K562 (cell line): ENCODE data around the gene CD4.

Experiments
- CBX5 ChIP-seq: IDR thresholded peaks from 2 replicates; pipeline ENCODE4 v1.6.1; 2014; ENCODE audit warnings: low read depth, borderline replicate concordance
- ELF1 ChIP-seq: fragments of 200-800 bp; sonication (Bioruptor generic); IDR thresholded peaks from 2 replicates; pipeline ENCODE4 v1.6.1; 2016; ENCODE audit warnings: missing genetic modification characterization, missing compliant biosample characterization
- ELK3 ChIP-seq: fragments of 450-650 bp; formaldehyde crosslinking; IDR thresholded peaks from 2 replicates; pipeline ENCODE4 v1.4.0; 2020; ENCODE audit warnings: mild to moderate bottlenecking
- GABPA ChIP-seq: fragments of 200-800 bp; sonication (Bioruptor generic); conservative IDR thresholded peaks from 2 replicates; pipeline ENCODE4 v1.6.1; 2016; ENCODE audit warnings: low read depth, missing genetic modification characterization, missing compliant biosample characterization
- NR2F6 ChIP-seq: fragments of 450-650 bp; formaldehyde crosslinking; IDR thresholded peaks from 2 replicates; pipeline ENCODE4 v1.4.0; 2020; ENCODE audit warnings: mild to moderate bottlenecking
- RAD51 ChIP-seq: fragments of 450-650 bp; IDR thresholded peaks from 2 replicates; pipeline ENCODE4 v1.7.1; 2016; ENCODE audit warnings: low read depth, mild to moderate bottlenecking, borderline replicate concordance
- TBP ChIP-seq: optimal IDR thresholded peaks from 2 replicates; pipeline ENCODE3; 2011; ENCODE audit warnings: low read depth, low read length, improper control_type of control experiment
- TEAD4 ChIP-seq, 2 experiments: sonication (generic) in 1 of 2; formaldehyde crosslinking in 1 of 2; IDR thresholded peaks; 2 replicates each; pipeline versions ENCODE4 v1.6.1 to v1.8.0; 2012 to 2022; ENCODE audit warnings: borderline replicate concordance in 1 of 2, inconsistent platforms in 1 of 2, low read length in 1 of 2, mild to moderate bottlenecking in 1 of 2, missing genetic modification reagents in 1 of 2
- UBTF ChIP-seq, 2 experiments: IDR thresholded peaks; 2 replicates each; pipeline ENCODE4 v1.6.1; 2012; ENCODE audit warnings: improper control_type of control experiment in 2 of 2, low read depth in 2 of 2, low read length in 2 of 2, borderline replicate concordance in 1 of 2
- USF1 ChIP-seq: sonication (generic); formaldehyde crosslinking; IDR thresholded peaks from 2 replicates; pipeline ENCODE4 v1.9.0; 2022; ENCODE audit warnings: mild to moderate bottlenecking, missing genetic modification reagents
- ZHX1 ChIP-seq: fragments of 150-350 bp; conservative IDR thresholded peaks from 2 replicates; pipeline ENCODE4 v1.6.1; 2014; ENCODE audit warnings: low read length

GRCh38 chr12:6796576-6796975 is 7.2 kb downstream of the CD4 start:
- TF ChIP-seq ELF1 (tag) (no peak), CBX5 (no peak), TEAD4 (IDR thresholded peaks at IDR 0.05; ENCODE audit: low read length) (no peak), TEAD4 (CRISPR knock-in tag; IDR thresholded peaks at IDR 0.05; ENCODE audit: borderline replicate concordance) (no peak), NR2F6 (CRISPR knock-in tag) (no peak), ELK3 (CRISPR knock-in tag) (no peak), UBTF (IDR thresholded peaks at IDR 0.05; ENCODE audit: borderline replicate concordance in 1 of 2, low read depth in 2 of 2, low read length in 2 of 2) (no peak), RAD51 (no peak), USF1 (CRISPR knock-in tag) (no peak), TBP (no peak), GABPA (no peak), ZHX1 (no peak)
